Left ventricle myocardium inferior (tissue), 1 donor: ENCODE data around the gene CNKSR3. TPM values are rescaled to one million over a fixed set of nuclear protein-coding genes. Genes with fewer than 3 reads are reported as not detected.

Experiments used
- DNase-seq: peaks from one replicate; pipeline ENCODE4 v3.0.0-alpha.2; 2020
- H3K27ac ChIP-seq: fragments of 200-600 bp; replicated peaks from 2 replicates; pipeline ENCODE4 v1.8.0; 2021
- H3K27me3 ChIP-seq: fragments of 200-600 bp; 2 replicates; pipeline ENCODE4 v1.8.0; 2021; ENCODE audit warnings: low read depth
- H3K36me3 ChIP-seq: fragments of 200-600 bp; 2 replicates; pipeline ENCODE4 v1.8.0; 2021
- H3K4me1 ChIP-seq: fragments of 200-600 bp; 2 replicates; pipeline ENCODE4 v1.8.0; 2021
- H3K4me3 ChIP-seq: fragments of 200-600 bp; 2 replicates; pipeline ENCODE4 v1.8.0; 2021; ENCODE audit warnings: mild to moderate bottlenecking, moderate library complexity
- H3K9me3 ChIP-seq: fragments of 200-600 bp; replicated peaks from 2 replicates; pipeline ENCODE4 v1.8.0; 2021
- intact Hi-C: fragments of 100-400 bp; cut with micrococcal nuclease; formaldehyde crosslinking; loops from one replicate; pipeline ENCODE4 v1.11.0; 2022
- total RNA-seq: library from RNA; stranded (reverse); fragmentation: NEBNext Ultra II Directional; extraction: Animal tissue kit (Norgen Biotek cat#: 25700); gene quantifications from one replicate; pipeline ENCODE4 v1.2.1, GENCODE V29; 2021
- TF ChIP-seq, protein P1 (sequence below): fragments of 200-600 bp; IDR thresholded peaks from 2 replicates; pipeline ENCODE4 v1.8.0; 2021; ENCODE audit warnings: antibody characterized with exemption, mild to moderate bottlenecking, borderline replicate concordance
- donor health status: DM: no; HTN: yes; CAD: no; lungs with severe emphysema.

Gene CNKSR3
- total RNA-seq, 1 donor from 2014 or later = 20.3 TPM

DNA sequence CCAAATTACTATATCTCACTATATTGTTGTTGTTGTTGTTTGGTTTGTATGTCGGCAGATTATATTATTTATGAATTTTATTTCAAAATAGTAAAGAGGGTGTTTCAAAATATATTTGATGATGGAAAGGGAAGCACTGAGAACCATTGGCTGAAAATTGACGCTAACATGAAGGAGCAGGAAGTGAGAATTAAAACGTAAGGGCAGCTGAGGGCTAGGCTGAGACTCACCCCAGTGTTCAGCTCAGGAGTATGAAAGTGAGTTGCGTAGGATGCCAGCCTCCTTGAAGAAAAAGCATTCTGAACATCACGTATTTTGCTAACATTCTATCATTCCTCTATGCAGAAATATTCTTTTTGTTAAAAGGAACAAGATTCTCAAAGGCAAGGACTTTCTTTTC lies 143.1 kb downstream of the CNKSR3 start:
- intact Hi-C loops = no loop called here
- TF ChIP-seq, protein P1, sequence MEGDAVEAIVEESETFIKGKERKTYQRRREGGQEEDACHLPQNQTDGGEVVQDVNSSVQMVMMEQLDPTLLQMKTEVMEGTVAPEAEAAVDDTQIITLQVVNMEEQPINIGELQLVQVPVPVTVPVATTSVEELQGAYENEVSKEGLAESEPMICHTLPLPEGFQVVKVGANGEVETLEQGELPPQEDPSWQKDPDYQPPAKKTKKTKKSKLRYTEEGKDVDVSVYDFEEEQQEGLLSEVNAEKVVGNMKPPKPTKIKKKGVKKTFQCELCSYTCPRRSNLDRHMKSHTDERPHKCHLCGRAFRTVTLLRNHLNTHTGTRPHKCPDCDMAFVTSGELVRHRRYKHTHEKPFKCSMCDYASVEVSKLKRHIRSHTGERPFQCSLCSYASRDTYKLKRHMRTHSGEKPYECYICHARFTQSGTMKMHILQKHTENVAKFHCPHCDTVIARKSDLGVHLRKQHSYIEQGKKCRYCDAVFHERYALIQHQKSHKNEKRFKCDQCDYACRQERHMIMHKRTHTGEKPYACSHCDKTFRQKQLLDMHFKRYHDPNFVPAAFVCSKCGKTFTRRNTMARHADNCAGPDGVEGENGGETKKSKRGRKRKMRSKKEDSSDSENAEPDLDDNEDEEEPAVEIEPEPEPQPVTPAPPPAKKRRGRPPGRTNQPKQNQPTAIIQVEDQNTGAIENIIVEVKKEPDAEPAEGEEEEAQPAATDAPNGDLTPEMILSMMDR = no peak
- Histone ChIP-seq H3K4me3 (no peak overlapping the region), H3K27ac (no peak overlapping the region), H3K9me3 (no peaks in the 10 kb centered on the region), H3K27me3 (no peaks in the 10 kb centered on the region), H3K36me3 (no peaks in the 10 kb centered on the region), H3K4me1 (peaks cover 4% of the 10 kb centered on the region)
- no peak for DNase-seq

DNA sequence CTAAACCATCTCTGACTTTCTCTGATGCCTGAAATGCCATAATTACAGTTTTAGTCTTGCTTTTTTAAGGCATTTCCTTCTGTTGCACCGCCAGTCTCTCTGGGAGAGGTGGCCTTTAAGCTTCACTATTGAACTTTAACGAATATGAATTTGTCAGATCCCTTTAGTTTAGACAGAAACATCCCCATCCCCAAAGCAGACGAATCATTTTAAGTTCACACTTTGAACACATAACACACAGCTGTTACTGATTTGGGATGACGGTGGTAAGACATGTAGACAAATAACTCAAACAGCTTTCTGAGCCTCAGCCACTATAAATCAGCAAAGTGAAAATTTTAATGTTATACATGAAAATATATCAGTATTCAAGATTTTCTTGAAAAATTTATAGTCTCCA lies 146.7 kb downstream of the CNKSR3 start:
- TF ChIP-seq, protein P1 = no peak
- Histone ChIP-seq H3K27ac (no peak overlapping the region), H3K4me1 (no peaks in the 10 kb centered on the region), H3K36me3 (no peaks in the 10 kb centered on the region), H3K27me3 (no peaks in the 10 kb centered on the region), H3K4me3 (no peak overlapping the region), H3K9me3 (no peaks in the 10 kb centered on the region)
- no peak for DNase-seq
- intact Hi-C loops = no loop called here

- Histone ChIP-seq H3K27me3 (no peaks in the 10 kb centered on the region), H3K27ac (no peak overlapping the region)
- TF ChIP-seq, protein P1 = no peak
Observed at GRCh38 chr6:154361476-154361875, 149.0 kb downstream of the CNKSR3 start.

DNA sequence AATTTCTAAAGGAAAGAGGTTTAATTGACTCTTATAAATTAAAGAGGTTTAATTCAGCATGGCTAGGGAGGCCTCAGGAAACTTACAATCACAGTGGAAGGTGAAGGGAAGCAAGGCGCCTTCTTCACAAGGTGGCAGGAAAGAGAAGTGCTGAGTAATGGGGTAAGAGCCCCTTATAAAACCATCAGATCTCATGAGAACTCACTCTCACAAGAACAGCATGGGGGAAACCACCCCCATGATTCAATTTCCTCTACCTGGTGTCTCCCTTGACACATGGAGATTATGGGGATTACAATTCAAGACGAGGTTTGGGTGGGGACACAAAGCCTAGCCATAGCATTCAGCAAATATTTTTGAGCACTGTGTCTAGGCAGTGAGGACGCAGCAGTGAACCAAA lies 150.0 kb downstream of the CNKSR3 start:
- H3K4me3 ChIP-seq = no peak overlapping the region
- H3K4me1 ChIP-seq = no peaks in the 10 kb centered on the region
- H3K27me3 ChIP-seq = no peaks in the 10 kb centered on the region
- H3K36me3 ChIP-seq = no peaks in the 10 kb centered on the region
- TF ChIP-seq, protein P1 = no peak
- intact Hi-C loops = no loop called here
- H3K27ac ChIP-seq = no peak overlapping the region
- H3K9me3 ChIP-seq = no peaks in the 10 kb centered on the region
- no peak for DNase-seq

More at GRCh38 chr6:154361476-154361875, 149.0 kb downstream of the CNKSR3 start:
- no peaks in the 10 kb centered on the region for H3K36me3 ChIP-seq
- H3K4me1 ChIP-seq = no peaks in the 10 kb centered on the region
- H3K9me3 ChIP-seq = no peaks in the 10 kb centered on the region
- DNase-seq = no peak
- intact Hi-C loops = no loop called here
- no peak overlapping the region for H3K4me3 ChIP-seq

DNA sequence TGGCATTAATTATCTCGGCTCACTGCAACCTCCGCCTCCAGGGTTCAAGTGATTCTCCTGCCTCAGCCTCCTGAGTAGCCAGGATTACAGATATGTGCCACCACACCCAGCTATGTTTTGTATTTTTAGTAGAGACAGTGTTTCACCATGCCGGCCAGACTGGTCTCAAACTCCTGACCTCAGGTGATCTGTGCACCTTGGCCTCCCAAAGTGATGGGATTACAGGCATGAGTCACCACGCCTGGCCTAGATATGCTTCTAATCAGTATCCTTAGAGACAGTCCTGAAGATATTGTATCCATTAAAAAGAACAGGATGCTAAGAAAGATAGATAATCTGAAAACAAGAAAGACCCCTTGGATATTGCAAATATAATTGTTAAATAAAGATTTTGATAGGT lies 150.8 kb downstream of the CNKSR3 start:
- Histone ChIP-seq H3K36me3 (no peaks in the 10 kb centered on the region), H3K27me3 (no peaks in the 10 kb centered on the region), H3K9me3 (no peaks in the 10 kb centered on the region), H3K4me3 (no peak overlapping the region), H3K4me1 (no peaks in the 10 kb centered on the region), H3K27ac (no peak overlapping the region)
- intact Hi-C loops = no loop called here
- TF ChIP-seq, protein P1 = no peak
- DNase-seq = no peak

DNA sequence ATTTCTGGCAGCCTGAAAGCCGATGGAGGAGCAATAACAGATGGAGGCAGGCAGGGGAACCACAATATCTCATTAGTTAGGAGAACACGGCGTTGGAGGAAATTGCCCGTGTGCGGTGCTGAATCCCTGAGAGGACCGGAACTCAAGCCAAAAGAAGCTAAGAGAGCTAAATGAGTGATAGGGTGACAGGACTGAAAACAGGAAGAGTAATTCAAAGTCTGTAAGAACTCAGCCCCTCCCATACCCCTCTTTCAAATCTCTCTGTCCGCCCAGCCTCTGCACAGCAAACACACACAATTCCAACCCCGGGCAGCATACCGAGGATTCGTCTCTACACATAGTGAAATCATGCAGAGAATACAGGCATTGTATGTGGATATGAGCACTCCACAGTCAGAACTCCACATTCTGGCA lies 151.3 kb downstream of the CNKSR3 start:
- TF ChIP-seq, protein P1 = no peak
- Histone ChIP-seq H3K4me1 (no peaks in the 10 kb centered on the region), H3K27ac (no peak overlapping the region), H3K36me3 (no peaks in the 10 kb centered on the region), H3K27me3 (no peaks in the 10 kb centered on the region), H3K9me3 (no peaks in the 10 kb centered on the region), H3K4me3 (peak overlapping the region; percentile 17)
- intact Hi-C loops = no loop called here
- no peak for DNase-seq
